Liver (tissue), 9 donors: ENCODE measurements around the gene EXOC3L2. TPM values are rescaled to one million over a fixed set of nuclear protein-coding genes. Genes with fewer than 3 reads are reported as not detected.

Experiments
- DNase-seq: peaks from one replicate; pipeline ENCODE4 v3.0.0-alpha.2; 2017; ENCODE audit warnings: low spot score
- H3K27ac ChIP-seq, 2 donors: one replicate each; pipeline ENCODE4 v1.7.0; 2013; ENCODE audit warnings: inconsistent platforms in 2 of 2, low read length in 2 of 2, control low read depth in 1 of 2, low read depth in 1 of 2, mild to moderate bottlenecking in 1 of 2
- H3K27me3 ChIP-seq, 4 donors: one replicate each; pipeline versions ENCODE4 v1.6.1 to v1.7.0; 2013; ENCODE audit warnings: low read length in 3 of 4, inconsistent platforms in 1 of 4, mild to moderate bottlenecking in 1 of 4, moderate library complexity in 1 of 4; ENCODE audit not compliant: control insufficient read depth in 4 of 4, insufficient read depth in 4 of 4
- H3K36me3 ChIP-seq, 4 donors: one replicate each; pipeline versions ENCODE4 v1.6.1 to v1.7.0; 2013; ENCODE audit warnings: low read length in 3 of 4, mild to moderate bottlenecking in 3 of 4, low read depth in 1 of 4, moderate library complexity in 1 of 4; ENCODE audit not compliant: control insufficient read depth in 4 of 4, insufficient read depth in 3 of 4
- H3K4me1 ChIP-seq, 4 donors: one replicate each; pipeline versions ENCODE4 v1.6.1 to v1.7.0; 2013; ENCODE audit warnings: low read length in 3 of 4, mild to moderate bottlenecking in 3 of 4, moderate library complexity in 1 of 4; ENCODE audit not compliant: control insufficient read depth in 4 of 4, insufficient read depth in 4 of 4
- H3K4me3 ChIP-seq, 3 donors: one replicate each; pipeline versions ENCODE4 v1.6.1 to v1.7.0; 2013; ENCODE audit warnings: low read length in 3 of 3, control low read depth in 1 of 3, low read depth in 1 of 3, mild to moderate bottlenecking in 1 of 3
- H3K9ac ChIP-seq, 2 donors: one replicate each; pipeline ENCODE4 v1.7.0; 2013; ENCODE audit warnings: low read length in 2 of 2, mild to moderate bottlenecking in 2 of 2, moderate library complexity in 2 of 2, control low read depth in 1 of 2, low read depth in 1 of 2
- H3K9me3 ChIP-seq, 4 donors: one replicate each; pipeline versions ENCODE4 v1.6.1 to v1.7.0; 2013; ENCODE audit warnings: low read length in 3 of 4; ENCODE audit not compliant: control insufficient read depth in 4 of 4
- ATF3 ChIP-seq: IDR thresholded peaks from 2 replicates; pipeline ENCODE4 v1.6.1; 2016; ENCODE audit warnings: antibody characterized with exemption
- CTCF ChIP-seq: fragments of 150-350 bp; IDR thresholded peaks from 2 replicates; pipeline ENCODE4 v1.5.1; 2017; ENCODE audit warnings: improper control_type of control experiment, low read depth, low read length; ENCODE audit not compliant: missing input control
- EGR1 ChIP-seq, 2 donors: IDR thresholded peaks; 2 replicates each; pipeline ENCODE4 v1.6.1; 2016 to 2018; ENCODE audit warnings: antibody characterized with exemption in 2 of 2, low read depth in 2 of 2
- FOXA1 ChIP-seq: IDR thresholded peaks from 2 replicates; pipeline ENCODE4 v1.6.1; 2016; ENCODE audit warnings: antibody characterized with exemption
- FOXA2 ChIP-seq: IDR thresholded peaks from 2 replicates; pipeline ENCODE4 v1.6.1; 2016; ENCODE audit warnings: antibody characterized with exemption
- GABPA ChIP-seq, 2 donors: IDR thresholded peaks in 1 of 2; conservative IDR thresholded peaks in 1 of 2; 2 replicates each; pipeline ENCODE4 v1.6.1; 2016; ENCODE audit warnings: antibody characterized with exemption in 2 of 2, mild to moderate bottlenecking in 1 of 2, moderate library complexity in 1 of 2
- HNF4A ChIP-seq, 2 donors: conservative IDR thresholded peaks; 2 replicates each; pipeline ENCODE4 v1.6.1; 2016; ENCODE audit warnings: antibody characterized with exemption in 2 of 2, mild to moderate bottlenecking in 2 of 2
- HNF4G ChIP-seq: IDR thresholded peaks from 2 replicates; pipeline ENCODE4 v1.6.1; 2016; ENCODE audit warnings: antibody characterized with exemption
- JUND ChIP-seq, 2 donors: IDR thresholded peaks; 2 replicates each; pipeline ENCODE4 v1.6.1; 2016; ENCODE audit warnings: antibody characterized with exemption in 2 of 2
- MAX ChIP-seq: IDR thresholded peaks from 2 replicates; pipeline ENCODE4 v1.6.1; 2016; ENCODE audit warnings: antibody characterized with exemption
- NR2F2 ChIP-seq: IDR thresholded peaks from 2 replicates; pipeline ENCODE4 v1.6.1; 2016; ENCODE audit warnings: antibody characterized with exemption
- RAD21 ChIP-seq, 2 donors: IDR thresholded peaks; 2 replicates each; pipeline ENCODE4 v1.6.1; 2016; ENCODE audit warnings: antibody characterized with exemption in 2 of 2, mild to moderate bottlenecking in 2 of 2
- RXRA ChIP-seq, 2 donors: IDR thresholded peaks; 2 replicates each; pipeline ENCODE4 v1.6.1; 2017 to 2018; ENCODE audit warnings: antibody characterized with exemption in 2 of 2, mild to moderate bottlenecking in 1 of 2
- SP1 ChIP-seq: IDR thresholded peaks from 2 replicates; pipeline ENCODE4 v1.6.1; 2018; ENCODE audit warnings: antibody characterized with exemption, mild to moderate bottlenecking
- TAF1 ChIP-seq: conservative IDR thresholded peaks from 2 replicates; pipeline ENCODE4 v1.6.1; 2016; ENCODE audit warnings: antibody characterized with exemption, mild to moderate bottlenecking
- YY1 ChIP-seq: IDR thresholded peaks from 2 replicates; pipeline ENCODE4 v1.6.1; 2016; ENCODE audit warnings: antibody characterized with exemption, mild to moderate bottlenecking
- ZBTB33 ChIP-seq: IDR thresholded peaks from 2 replicates; pipeline ENCODE4 v1.6.1; 2016; ENCODE audit warnings: antibody characterized with exemption
- WGBS: extraction: QIAGEN DNeasy Blood & Tissue Kit; methylation state at CpG from one replicate; pipeline ENCODE4 v1.1.7; 2013; 5-methylcytosine and 5-hydroxymethylcytosine counted together
- polyA plus RNA-seq, 2 donors: library from polyadenylated mRNA; stranded (reverse) in 1 of 2; unstranded in 1 of 2; fragments of 200-250 nt in 1 of 2; fragments of >200 nt in 1 of 2; fragmentation: Nextera tagmentation in 1 of 2; extraction: Ambion mirVana in 1 of 2; gene quantifications; one replicate each; pipeline versions ENCODE4 v1.2.1 to v1.2.3, GENCODE V29; 2013 to 2015
- total RNA-seq, 2 donors: library from RNA; depleted of rRNA; stranded (reverse); fragments of >200 nt; gene quantifications; one replicate each; pipeline ENCODE4 v1.2.3, GENCODE V29; 2014
- TF ChIP-seq, protein P1 (sequence below): IDR thresholded peaks from 2 replicates; pipeline ENCODE4 v1.6.1; 2016; ENCODE audit warnings: antibody characterized with exemption, mild to moderate bottlenecking
- donor health status: healthy.
- donor health status: healthy.
- donor health status: healthy.
- donor health status: healthy.
- donor health status: healthy.

The EXOC3L2 gene
- 1 to 10 TPM; 4.0 to 7.3 TPM for total RNA-seq
- 1 to 10 TPM; 1.3 to 4.2 TPM for polyA plus RNA-seq

- H3K4me1 ChIP-seq = peaks cover 0 to 9% (median 3%) of the 10 kb centered on the region in 4 donors
- H3K9me3 ChIP-seq = no peaks in the 10 kb centered on the region
- peak within 1 kb of the TSS; percentile 20 to 37 for H3K27ac ChIP-seq
- H3K4me3 ChIP-seq = peak within 1 kb of the TSS in 2 of 3 donors; percentile 2 to 28
- no peaks in the 10 kb centered on the region for H3K36me3 ChIP-seq
- TF ChIP-seq, protein P1, sequence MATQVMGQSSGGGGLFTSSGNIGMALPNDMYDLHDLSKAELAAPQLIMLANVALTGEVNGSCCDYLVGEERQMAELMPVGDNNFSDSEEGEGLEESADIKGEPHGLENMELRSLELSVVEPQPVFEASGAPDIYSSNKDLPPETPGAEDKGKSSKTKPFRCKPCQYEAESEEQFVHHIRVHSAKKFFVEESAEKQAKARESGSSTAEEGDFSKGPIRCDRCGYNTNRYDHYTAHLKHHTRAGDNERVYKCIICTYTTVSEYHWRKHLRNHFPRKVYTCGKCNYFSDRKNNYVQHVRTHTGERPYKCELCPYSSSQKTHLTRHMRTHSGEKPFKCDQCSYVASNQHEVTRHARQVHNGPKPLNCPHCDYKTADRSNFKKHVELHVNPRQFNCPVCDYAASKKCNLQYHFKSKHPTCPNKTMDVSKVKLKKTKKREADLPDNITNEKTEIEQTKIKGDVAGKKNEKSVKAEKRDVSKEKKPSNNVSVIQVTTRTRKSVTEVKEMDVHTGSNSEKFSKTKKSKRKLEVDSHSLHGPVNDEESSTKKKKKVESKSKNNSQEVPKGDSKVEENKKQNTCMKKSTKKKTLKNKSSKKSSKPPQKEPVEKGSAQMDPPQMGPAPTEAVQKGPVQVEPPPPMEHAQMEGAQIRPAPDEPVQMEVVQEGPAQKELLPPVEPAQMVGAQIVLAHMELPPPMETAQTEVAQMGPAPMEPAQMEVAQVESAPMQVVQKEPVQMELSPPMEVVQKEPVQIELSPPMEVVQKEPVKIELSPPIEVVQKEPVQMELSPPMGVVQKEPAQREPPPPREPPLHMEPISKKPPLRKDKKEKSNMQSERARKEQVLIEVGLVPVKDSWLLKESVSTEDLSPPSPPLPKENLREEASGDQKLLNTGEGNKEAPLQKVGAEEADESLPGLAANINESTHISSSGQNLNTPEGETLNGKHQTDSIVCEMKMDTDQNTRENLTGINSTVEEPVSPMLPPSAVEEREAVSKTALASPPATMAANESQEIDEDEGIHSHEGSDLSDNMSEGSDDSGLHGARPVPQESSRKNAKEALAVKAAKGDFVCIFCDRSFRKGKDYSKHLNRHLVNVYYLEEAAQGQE = no peak
- TF ChIP-seq MAX = no peak
- TF ChIP-seq NR2F2 = peak; percentile 70
- no peak for TF ChIP-seq FOXA1
- H3K9ac ChIP-seq = no peak within 1 kb of the TSS
- 65% methylated on average over 17 of the region's 17 CpGs for WGBS
- DNase-seq = peak; percentile 43
- no peaks in the 10 kb centered on the region for H3K27me3 ChIP-seq
Measured at GRCh38 chr19:45245334-45245787, at the start of gene EXOC3L2. Gene EXOC3L2, minus strand, starts transcription at chr19:45245407. Its CDS starts 6,362 bp downstream, at chr19:45239045.

- Histone ChIP-seq H3K4me3 (no peak overlapping the region), H3K27me3 (no peaks in the 10 kb centered on the region), H3K4me1 (peaks cover 6 to 61% (median 45%) of the 10 kb centered on the region in 4 donors), H3K36me3 (peaks cover 0 to 13% (median 6%) of the 10 kb centered on the region in 4 donors), H3K9ac (peak overlapping the region in 1 of 2 donors; percentile 60), H3K27ac (peak overlapping the region; percentile 80 to 87), H3K9me3 (no peaks in the 10 kb centered on the region)
- 33% methylated on average over 12 of the region's 12 CpGs for WGBS
- TF ChIP-seq EGR1 (IDR thresholded peaks at IDR 0.05; ENCODE audit: low read depth in 2 of 2) (peak in 1 of 2 donors; percentile 69), FOXA1 (peak; percentile 56), RAD21 (IDR thresholded peaks at IDR 0.05) (peak; percentile 22 to 55), HNF4A (conservative IDR thresholded peaks at IDR 0.05) (peak; percentile 91 to 93), JUND (IDR thresholded peaks at IDR 0.05) (peak; percentile 57 to 73), FOXA2 (peak; percentile 36), HNF4G (peak; percentile 20), GABPA (IDR thresholded peaks at IDR 0.05 in 1 of 2, conservative IDR thresholded peaks at IDR 0.05 in 1 of 2) (peak in 1 of 2 donors; percentile 53), MAX (peak; percentile 86), YY1 (peak; percentile 76), SP1 (peak; percentile 92), CTCF (no peak), RXRA (IDR thresholded peaks at IDR 0.05) (peak; percentile 99), ATF3 (no peak), ZBTB33 (peak; percentile 95), TAF1 (no peak), NR2F2 (peak; percentile 97)
- TF ChIP-seq, protein P1 = peak; percentile 85
- no peak for DNase-seq
Measured at GRCh38 chr19:45294291-45295029, 49.3 kb upstream of the EXOC3L2 start.
